GM12865 (cell line): Measurements from ENCODE around the gene SIGLEC12.
"Not testable (repeated sequence)": the region's sequence is repeated elsewhere in the genome, so short reads cannot be mapped to it uniquely, and the experiment has no call there.

Source experiments
- DNase-seq: peaks from one replicate; pipeline ENCODE4 v3.0.0; 2010; ENCODE audit warnings: low read depth
- H3K4me3 ChIP-seq: 2 replicates; pipeline ENCODE4 v1.5.1; 2011; ENCODE audit warnings: mild to moderate bottlenecking, low read depth, low read length, control low read depth
- CTCF ChIP-seq: IDR thresholded peaks from 2 replicates; pipeline ENCODE4 v1.5.1; 2011; ENCODE audit warnings: low read length, control low read depth, low read depth, inconsistent platforms; ENCODE audit not compliant: insufficient read depth; ENCODE audit errors: missing control alignments

The SIGLEC12 gene

DNA sequence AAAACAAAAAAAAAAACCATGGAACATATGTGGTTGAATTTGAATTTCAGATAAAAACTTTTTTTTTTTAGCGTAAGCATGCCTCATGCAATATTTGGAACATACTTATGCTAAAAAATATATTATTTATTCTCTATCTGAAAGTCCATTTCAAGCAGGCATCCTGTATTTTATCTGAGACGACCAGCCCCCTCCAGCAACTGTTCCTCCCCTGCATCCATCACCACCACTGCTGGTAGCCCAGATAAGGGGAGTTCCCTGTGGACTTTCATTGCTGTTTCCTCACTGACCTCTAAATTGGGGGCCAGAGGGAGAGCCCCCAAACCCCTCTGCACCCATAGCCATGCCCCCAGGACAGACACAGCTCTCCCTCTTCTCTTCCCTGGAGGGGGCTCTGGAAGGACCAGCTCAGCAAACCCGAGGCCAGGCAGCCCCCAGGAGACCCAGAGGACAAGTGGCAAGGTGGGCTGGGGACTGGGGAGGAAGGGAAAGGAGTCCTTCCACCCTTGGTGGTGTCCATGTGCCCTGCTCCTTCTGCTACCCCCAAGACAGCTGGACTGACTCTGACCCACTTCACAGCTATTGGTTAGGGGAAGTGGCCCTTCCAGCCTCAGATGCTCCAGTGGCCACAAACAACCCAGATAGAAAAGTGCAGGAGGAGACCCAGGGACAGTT is 6.6 kb upstream of the SIGLEC12 start:
- no peak for TF ChIP-seq CTCF
- no peak for DNase-seq

DNA sequence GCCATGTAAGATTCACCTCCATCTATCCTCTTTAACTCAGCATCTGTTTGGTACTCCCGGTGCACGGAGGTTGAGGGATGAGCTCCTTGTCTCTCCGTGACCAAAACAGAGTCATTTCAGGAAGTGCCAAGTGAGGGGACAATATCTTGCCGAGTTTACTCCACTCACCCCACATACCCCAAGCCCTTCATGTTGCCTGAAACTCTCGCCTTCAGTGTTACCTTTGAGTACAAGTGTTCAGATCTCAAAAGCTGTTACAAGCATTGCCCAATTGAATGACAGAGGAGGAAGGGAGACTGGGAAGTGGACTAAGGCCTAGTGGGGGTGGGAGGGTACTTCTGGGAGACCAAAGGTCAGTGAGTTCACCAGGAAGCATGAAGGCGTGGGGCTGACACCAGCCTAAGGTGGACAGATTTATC is 6.0 kb upstream of the SIGLEC12 start:
- no peak for DNase-seq
- no peak overlapping the region for H3K4me3 ChIP-seq
- TF ChIP-seq CTCF: no peak

More for the DNA sequence above, 6.6 kb upstream of the SIGLEC12 start:
- no peak overlapping the region for H3K4me3 ChIP-seq

DNA sequence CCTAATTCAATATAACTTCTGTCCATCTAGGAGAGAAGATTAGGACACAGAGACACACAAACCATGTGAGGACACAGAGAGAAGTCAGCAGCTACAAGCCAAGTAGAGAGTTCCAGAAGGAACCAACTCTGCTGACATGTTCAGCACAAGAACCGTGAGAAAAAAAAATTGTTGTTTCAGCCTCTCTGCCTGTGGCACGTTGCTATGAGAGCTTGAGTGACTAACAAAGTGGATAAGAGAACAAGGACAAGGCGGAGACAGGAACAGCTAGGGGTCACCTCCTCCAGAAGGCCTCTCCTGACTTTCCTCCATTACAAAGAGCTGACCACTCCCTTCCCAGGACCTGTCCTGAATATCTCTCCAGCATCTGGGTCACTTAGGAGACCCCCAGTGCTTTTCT is 5.6 kb upstream of the SIGLEC12 start:
- no peak for DNase-seq
- no peak for TF ChIP-seq CTCF
- no peak overlapping the region for H3K4me3 ChIP-seq

GRCh38 chr19:51505904-51506303 is 4.3 kb upstream of the SIGLEC12 start:
- H3K4me3 ChIP-seq: no peak overlapping the region
- no peak for TF ChIP-seq CTCF
- DNase-seq: no peak

- DNase-seq: no peak
- TF ChIP-seq CTCF: no peak
- no peak overlapping the region for H3K4me3 ChIP-seq
Measured at GRCh38 chr19:51503896-51504295, 2.3 kb upstream of the SIGLEC12 start.

- no peak for DNase-seq
- no peak overlapping the region for H3K4me3 ChIP-seq
- no peak for TF ChIP-seq CTCF
Measured at GRCh38 chr19:51503286-51503817, 1.8 kb upstream of the SIGLEC12 start.

GRCh38 chr19:51500931-51501330 is 669 bp downstream of the SIGLEC12 start:
- H3K4me3 ChIP-seq, DNase-seq: not testable (repeated sequence)
